GM18502 (cell line): Measurements from ENCODE around the gene TRDN.
"Not testable (repeated sequence)": the region's sequence is repeated elsewhere in the genome, so short reads cannot be mapped to it uniquely, and the experiment has no call there.

Experiments used
- ATAC-seq: cut with Tn5 transposase; IDR thresholded peaks from one replicate; pipeline ENCODE4 v1.9.1; 2021; ENCODE audit warnings: mild to moderate bottlenecking; ENCODE audit not compliant: unreplicated experiment, poor library complexity

TRDN gene

GRCh38 chr6:123570813-123571684, 65.7 kb downstream of the TRDN start:
- ATAC-seq: no peak

- no peak for ATAC-seq
Measured at GRCh38 chr6:123569575-123569974, 67.2 kb downstream of the TRDN start.

DNA sequence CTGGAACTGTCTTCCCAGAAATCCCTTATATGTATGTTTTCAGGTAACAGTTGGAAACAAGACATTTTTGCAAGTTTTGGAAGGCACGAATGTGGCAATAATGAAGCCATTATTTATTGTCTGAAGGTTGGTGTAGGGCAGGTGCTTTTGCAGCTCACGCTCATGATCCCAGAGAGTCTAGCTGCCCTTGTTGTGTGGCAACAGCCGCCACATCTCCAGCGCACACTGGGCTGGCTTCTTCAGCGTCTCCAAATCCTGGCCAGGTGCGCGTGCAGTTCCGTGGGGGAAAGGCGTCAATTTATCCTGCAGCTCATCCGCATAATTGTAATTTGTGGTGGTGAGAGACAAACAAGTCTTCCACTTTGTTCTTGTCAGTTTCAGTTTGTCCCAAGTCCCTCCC, 71.2 kb downstream of the TRDN start:
- ATAC-seq: no peak

DNA sequence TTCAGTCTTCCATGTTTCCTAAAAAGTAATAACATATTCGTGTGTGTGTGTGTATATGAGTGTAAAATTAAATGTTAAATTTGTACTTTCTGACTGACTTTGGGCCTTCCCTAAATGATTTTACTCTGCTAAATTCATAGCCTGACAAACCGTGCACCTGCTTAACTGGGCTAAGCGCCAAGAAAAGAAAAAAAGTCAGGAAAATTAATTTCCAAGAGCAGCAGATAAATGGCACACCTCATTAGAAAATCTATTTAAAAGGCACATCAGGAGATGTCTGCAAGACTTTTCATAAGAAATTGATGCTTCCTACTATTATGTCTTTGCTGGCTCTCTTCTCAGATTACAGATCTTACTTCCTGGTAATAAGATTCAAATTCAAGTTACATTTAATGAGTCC, 72.4 kb downstream of the TRDN start:
- no peak for ATAC-seq

GRCh38 chr6:123562677-123563076, 74.1 kb downstream of the TRDN start:
- ATAC-seq: no peak

- no peak for ATAC-seq
Measured at GRCh38 chr6:123562264-123562663, 74.5 kb downstream of the TRDN start.

DNA sequence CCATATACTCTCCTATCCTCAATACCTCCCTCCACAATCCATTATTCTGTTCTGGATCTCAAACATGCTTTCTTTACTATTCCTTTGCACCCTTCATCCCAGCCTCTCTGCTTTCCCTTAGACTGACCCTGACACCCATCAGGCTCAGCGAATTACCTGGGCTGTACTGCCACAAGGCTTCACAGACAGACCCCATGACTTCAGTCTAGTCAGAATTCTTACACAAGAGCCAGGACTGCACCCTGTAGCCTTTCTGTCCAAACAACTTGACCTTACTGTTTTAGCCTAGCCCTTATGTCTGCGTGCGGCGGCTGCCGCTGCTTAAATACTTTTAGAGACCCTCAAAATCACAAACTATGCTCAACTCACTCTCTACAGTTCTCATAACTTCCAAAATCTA, 76.9 kb downstream of the TRDN start:
- not testable (repeated sequence) for ATAC-seq

- ATAC-seq: not testable (repeated sequence)
Measured at GRCh38 chr6:123557474-123557873, 79.3 kb downstream of the TRDN start.

DNA sequence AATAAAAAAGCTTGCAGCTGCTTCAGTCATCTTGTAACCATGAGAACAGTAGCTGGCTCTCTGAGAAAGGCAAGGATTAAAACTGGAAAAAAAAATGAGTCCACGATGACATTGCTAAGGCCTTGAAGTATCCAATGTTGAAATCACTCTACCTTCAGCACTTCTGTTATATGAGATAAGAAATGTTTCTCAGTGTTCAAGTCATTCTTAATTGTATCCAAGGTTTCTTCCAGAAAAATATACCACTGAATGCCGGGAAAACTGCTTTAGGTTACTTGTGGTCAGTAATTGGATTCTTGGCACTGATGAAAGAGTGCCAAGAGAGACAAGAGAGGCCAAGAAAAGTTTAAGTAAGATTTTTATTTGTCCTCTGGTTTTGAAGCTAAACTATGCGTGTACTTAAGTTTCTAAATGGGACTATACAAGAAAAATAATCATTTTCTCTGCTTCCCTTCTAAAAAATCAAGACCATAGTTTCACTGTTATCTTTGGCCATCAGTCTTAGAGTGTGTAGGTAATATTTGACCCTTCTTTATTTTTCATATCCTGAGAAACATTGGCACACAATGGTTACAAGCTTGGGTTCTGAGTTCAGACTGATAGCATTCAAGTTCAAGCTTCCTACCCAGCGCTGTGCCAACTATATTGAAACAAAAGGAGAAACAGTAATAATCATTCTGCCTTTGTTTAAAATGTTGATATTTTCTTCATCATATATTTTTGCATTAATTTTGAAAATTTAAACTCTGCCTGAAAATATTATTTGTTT, 84.6 kb downstream of the TRDN start:
- no peak for ATAC-seq

DNA sequence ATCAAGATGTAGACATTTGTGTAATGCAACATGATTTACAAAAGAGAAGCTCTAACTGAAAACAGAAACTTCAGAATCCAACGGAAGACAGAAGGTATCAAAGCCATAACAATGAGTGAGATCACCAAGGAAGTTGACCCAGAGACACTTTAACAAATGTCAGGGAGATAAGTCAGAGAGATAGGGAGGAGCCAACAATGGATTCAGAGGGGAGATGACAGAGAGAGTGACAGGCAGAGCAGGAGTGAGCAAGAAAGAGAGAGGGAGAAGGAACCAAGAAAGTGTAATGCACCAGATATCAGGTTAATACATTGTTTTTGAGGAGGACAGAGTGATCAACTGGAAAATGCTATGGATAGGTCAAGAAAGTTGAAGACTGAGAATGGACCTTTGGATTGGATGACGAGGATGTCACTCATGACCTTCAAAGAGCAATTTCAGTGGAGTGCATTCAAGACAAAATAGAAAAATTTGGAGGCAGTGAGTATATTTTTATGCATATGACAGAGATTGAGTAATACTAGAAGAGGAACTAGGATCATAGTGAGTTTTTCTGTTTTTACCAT, 86.6 kb downstream of the TRDN start:
- no peak for ATAC-seq

DNA sequence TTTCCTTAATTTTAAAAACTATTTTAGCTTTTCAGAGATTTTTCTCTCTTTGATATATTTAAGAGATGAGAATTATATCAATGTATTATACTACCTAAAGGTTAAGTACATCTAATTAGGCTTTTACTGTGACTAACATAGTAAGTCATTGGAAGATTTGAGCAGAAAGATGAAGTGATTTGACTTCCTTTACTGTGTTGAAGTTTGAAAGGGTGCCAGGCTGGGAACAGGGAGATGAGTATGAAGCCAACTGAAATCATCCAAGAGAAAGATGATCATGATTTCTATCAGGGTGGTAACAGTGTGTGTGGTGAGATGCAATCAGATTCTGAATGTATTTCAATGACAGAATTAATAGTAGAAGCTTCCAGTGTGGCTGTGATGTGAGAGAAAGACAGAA, 87.3 kb downstream of the TRDN start:
- no peak for ATAC-seq

- ATAC-seq: no peak
Measured at GRCh38 chr6:123547216-123547978, 89.4 kb downstream of the TRDN start.

- no peak for ATAC-seq
Measured at GRCh38 chr6:123546537-123546936, 90.2 kb downstream of the TRDN start.

DNA sequence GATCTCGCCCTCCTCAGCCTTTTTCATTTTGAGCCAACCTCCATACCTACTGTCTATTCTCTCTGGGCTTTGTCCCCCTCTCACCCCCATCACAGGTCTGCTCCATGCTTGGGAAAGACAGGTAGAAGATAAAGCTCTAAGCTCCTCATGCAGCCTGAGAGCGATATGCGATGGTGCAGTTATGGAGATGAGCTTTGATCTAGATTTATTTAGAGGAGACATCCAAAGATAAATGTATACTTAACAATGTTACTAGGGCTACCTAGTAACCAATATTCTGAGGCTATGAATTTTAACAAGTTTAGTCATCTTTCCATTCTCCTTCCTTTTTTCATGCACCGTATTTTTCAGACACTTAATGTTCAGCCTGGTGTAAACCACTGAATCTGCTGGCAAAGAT, 95.3 kb downstream of the TRDN start:
- ATAC-seq: no peak

- ATAC-seq: no peak
Measured at GRCh38 chr6:123533862-123534648, 102.7 kb downstream of the TRDN start.

DNA sequence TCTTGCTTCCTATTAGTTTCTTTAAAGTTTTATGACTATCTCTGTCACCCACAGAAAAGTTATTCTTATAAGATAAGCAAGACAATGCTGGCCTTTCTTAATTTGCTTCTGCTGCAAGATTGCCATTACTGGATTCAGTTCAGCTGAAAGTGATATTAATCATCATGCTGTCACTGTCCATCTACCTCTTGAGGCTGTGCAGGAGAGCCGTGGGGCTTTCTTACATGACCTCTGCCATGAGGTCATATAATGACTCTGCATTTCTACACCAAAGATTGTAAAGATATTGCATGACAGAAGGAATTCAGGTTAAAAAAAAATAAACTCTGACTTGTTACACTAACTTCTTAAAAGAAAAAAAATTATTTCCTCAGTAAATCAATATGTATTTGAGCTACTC, 106.9 kb downstream of the TRDN start:
- ATAC-seq: no peak

DNA sequence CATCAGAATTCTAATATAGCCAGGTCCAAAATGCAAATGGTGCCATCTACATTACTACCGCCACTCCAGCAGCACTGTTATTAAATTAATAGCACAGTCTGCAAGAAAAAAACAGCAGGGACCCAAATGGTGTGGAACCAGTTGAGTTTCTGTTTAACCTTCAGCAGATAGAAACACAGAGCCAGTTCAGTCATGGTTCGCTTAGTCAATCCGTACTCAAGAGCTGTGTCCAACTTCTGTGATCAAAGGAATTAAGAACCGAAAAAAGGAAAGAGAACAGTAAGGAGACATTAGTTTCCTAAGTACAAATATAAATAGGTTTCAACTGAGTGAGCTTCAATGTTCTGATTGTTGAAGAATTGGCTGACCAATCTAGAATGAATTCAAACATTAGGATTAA, 107.7 kb downstream of the TRDN start:
- ATAC-seq: no peak

- no peak for ATAC-seq
Measured at GRCh38 chr6:123527406-123527805, 109.3 kb downstream of the TRDN start.

DNA sequence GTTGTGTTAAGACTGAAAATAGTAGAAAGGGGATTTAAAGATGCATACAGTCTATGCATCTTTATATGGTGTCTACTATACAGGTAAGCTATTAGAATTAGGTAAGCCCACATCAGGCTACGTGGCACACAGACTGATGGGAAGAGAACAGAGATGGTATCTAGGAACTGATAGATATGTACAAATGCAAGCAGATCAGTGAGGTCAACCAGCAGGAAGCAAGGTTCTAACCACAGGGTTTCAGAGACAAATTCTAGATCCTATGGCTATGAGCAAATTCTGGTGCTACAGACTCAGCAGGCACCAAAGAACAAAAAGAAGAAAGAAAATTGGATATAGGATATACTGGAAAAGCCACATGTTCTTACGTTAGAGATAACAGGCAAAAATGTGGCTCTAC, 110.6 kb downstream of the TRDN start:
- ATAC-seq: no peak

GRCh38 chr6:123524781-123525180, 112.0 kb downstream of the TRDN start:
- no peak for ATAC-seq
